Measurements from ENCODE around the gene CNGB1.

- TF ChIP-seq SMC3 (IDR thresholded peaks at IDR 0.05; ENCODE audit: low read depth, low read length) (no peak), MXI1 (IDR thresholded peaks at IDR 0.05; ENCODE audit: low read depth, low read length) (no peak), CTCF (IDR thresholded peaks at IDR 0.05) (no peak), MEF2A (IDR thresholded peaks at IDR 0.05; ENCODE audit: borderline replicate concordance, low read depth) (no peak), USF2 (IDR thresholded peaks at IDR 0.05; ENCODE audit: borderline replicate concordance, low read depth, low read length) (no peak), EZH2phosphoT487 (IDR thresholded peaks at IDR 0.05; ENCODE audit: borderline replicate concordance, low read depth) (no peak), RAD21 (IDR thresholded peaks at IDR 0.05; ENCODE audit: low read length) (no peak), PBX3 (IDR thresholded peaks at IDR 0.05) (no peak), SIN3A (IDR thresholded peaks at IDR 0.05; ENCODE audit: borderline replicate concordance, low read depth, low read length) (no peak), POLR2AphosphoS5 (IDR thresholded peaks at IDR 0.05; ENCODE audit: low read depth, low read length) (no peak), EP300 (IDR thresholded peaks at IDR 0.05; ENCODE audit: borderline replicate concordance in 1 of 2, low read depth in 1 of 2, low read length in 1 of 2) (no peak)
Observed at GRCh38 chr16:57852189-57852588, 118.7 kb downstream of the CNGB1 start.

Measured in SK-N-SH (cell line).